Mucosa of stomach (tissue), 1 donor: ENCODE measurements around the gene MX2.

Experiments used
- H3K27me3 ChIP-seq: one replicate; pipeline ENCODE4 v1.7.0; 2013; ENCODE audit warnings: mild to moderate bottlenecking, low read length; ENCODE audit not compliant: control insufficient read depth, insufficient read depth
- H3K36me3 ChIP-seq: one replicate; pipeline ENCODE4 v1.7.0; 2013; ENCODE audit warnings: low read length; ENCODE audit not compliant: control insufficient read depth, insufficient read depth
- H3K4me1 ChIP-seq: one replicate; pipeline ENCODE4 v1.7.0; 2013; ENCODE audit warnings: mild to moderate bottlenecking, low read length; ENCODE audit not compliant: control insufficient read depth, insufficient read depth
- H3K4me3 ChIP-seq: one replicate; pipeline ENCODE4 v1.7.0; 2013; ENCODE audit warnings: low read length
- H3K9ac ChIP-seq: one replicate; pipeline ENCODE4 v1.7.0; 2013; ENCODE audit warnings: mild to moderate bottlenecking, low read length, moderate library complexity
- H3K9me3 ChIP-seq: one replicate; pipeline ENCODE4 v1.7.0; 2013; ENCODE audit warnings: mild to moderate bottlenecking, low read length, moderate library complexity; ENCODE audit not compliant: control insufficient read depth
- donor health status: Pancreatic carcinoma.

MX2 gene

DNA sequence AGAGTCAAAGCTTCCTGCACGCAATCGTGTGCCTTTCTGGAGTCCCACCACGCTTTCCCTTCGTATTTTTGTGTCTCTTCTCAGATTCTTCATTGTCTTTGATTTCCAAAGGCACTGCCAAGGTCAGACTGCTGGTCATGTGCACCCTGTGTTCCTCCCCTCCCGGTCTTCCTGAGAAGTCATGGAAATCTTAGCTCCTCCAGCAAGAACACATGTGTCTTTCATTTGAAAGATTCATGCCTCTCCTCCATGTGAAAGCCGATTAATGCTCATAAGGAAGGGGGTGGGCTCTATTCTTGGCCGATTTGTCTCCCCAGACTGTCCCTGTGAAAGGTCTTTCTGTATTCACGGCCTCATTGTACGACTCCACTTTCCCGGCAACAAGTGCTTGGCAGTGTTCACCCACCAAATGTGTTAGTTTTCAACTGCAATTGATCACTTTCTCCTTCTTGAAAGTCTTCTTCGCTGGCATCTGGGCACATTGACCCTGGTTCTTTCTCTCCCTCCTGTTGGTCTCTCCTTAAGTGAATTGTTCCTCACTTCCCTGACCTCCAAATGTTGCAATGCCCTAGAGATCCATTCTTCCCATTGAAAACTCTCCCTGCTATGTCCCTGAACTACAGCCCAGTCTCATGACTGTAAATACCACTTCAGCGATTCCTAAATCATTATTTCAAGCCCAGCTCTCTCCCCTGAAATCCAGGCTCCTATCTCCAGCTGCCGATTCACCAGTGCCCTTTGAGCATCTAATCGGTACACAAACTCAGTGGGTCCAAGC lies 25.4 kb downstream of the MX2 start:
- Histone ChIP-seq H3K27me3 (no peaks in the 10 kb centered on the region), H3K9me3 (no peaks in the 10 kb centered on the region), H3K36me3 (peaks cover 5% of the 10 kb centered on the region), H3K9ac (no peak overlapping the region), H3K4me3 (no peak overlapping the region), H3K4me1 (no peaks in the 10 kb centered on the region)

DNA sequence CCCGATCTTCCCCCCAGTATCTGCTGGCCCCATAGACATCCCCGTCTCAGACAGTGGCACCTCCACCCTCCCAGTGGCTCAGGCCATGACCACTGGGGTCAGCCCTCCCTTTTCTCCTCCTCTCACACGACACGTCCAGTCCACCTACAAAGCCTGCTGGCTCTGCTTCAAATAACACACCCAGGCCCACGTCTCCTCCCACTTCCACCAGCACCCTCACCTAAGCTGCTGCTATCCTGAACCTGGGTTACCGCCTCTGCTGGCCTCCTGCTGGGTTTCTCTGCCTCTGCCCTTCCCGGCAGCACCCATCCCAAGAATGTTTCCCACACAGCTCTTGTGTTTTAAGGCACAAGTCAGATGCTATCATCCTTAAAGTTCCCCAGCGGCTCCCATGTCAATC lies 26.0 kb downstream of the MX2 start:
- Histone ChIP-seq H3K4me1 (no peaks in the 10 kb centered on the region), H3K36me3 (peaks cover 5% of the 10 kb centered on the region), H3K4me3 (no peak overlapping the region), H3K9me3 (no peaks in the 10 kb centered on the region), H3K9ac (no peak overlapping the region), H3K27me3 (no peaks in the 10 kb centered on the region)

DNA sequence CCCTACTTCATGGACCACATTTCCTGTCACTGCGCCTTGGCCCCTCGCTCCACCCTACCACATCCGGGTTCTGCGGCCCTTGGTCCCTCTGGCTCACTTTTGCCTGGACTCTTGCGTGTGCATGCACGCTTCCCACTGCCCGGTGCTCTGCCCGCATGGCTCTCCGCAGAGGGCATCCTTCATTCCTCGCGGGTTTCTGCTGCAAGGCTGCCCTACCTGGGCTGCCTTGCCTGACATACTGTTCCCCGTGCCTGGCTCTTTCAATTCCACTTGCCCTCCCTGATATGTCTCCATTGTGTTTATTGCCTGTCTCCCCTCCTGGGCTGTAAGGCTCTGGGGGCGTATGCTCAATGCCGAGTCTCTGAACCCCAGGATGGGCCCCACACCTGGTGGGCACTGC lies 26.4 kb downstream of the MX2 start:
- Histone ChIP-seq H3K9ac (no peak overlapping the region), H3K27me3 (no peaks in the 10 kb centered on the region), H3K9me3 (no peaks in the 10 kb centered on the region), H3K36me3 (peaks cover 5% of the 10 kb centered on the region), H3K4me1 (no peaks in the 10 kb centered on the region), H3K4me3 (no peak overlapping the region)

DNA sequence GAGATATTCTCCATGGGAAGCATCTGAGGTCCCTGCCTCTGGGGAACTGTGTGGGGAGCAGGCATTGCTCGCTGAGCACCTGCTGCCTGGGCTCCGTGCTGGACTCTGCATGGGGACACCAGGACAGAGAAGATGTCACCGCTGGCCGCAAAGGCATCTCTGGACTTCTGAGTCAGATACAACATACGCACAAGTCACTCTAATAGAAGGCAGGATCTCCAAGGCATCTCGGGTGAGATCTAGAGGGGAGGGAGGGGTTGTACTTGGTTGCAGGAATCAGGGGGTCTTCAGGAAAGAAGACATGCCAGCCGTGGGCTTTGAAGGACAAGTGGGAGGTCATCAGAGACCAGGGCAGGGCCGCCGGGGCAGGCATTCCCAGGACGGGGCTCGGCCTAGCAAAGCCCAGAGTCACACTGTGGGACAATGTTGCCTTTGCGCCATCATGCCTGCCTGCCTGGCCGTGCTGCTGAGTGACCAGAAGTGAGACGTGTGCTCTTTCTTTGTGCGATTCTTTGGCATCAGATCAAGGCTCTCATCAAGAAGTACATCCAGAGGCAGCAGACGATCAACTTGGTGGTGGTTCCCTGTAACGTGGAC lies 28.3 kb downstream of the MX2 start:
- no peaks in the 10 kb centered on the region for H3K27me3 ChIP-seq
- H3K9ac ChIP-seq = no peak overlapping the region
- H3K4me3 ChIP-seq = no peak overlapping the region
- H3K36me3 ChIP-seq = peaks cover 5% of the 10 kb centered on the region
- no peaks in the 10 kb centered on the region for H3K4me1 ChIP-seq
- no peaks in the 10 kb centered on the region for H3K9me3 ChIP-seq

DNA sequence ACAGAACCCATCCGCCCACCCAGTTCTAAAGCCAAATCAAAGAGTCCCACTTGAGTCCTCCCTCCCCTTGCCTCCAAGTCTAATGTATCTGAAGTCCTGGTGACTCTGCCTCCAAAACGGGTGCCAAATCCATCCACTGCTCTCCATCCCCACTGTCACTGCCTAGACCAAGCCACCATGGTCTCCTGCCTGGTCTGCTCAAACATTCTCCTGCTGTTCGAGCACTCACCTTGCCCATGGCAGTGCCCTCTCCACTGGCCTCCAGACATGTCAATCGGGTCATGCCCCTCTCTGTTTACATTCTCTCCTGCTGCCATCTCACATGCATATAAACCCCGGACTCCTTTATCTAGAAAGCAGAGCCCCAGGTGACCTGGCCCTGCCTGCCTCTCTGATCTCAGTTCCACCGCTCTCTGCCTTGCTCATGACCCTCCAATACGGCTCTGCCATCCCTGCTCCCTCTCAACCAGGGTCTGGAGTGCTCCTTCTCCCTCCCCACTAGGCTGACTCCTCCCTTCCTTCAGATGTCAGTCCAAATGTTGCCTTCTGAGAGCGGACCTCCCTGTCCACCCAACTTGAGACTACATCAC lies 32.1 kb downstream of the MX2 start:
- H3K36me3 ChIP-seq = no peaks in the 10 kb centered on the region
- H3K9ac ChIP-seq = no peak overlapping the region
- peaks cover 20% of the 10 kb centered on the region for H3K4me1 ChIP-seq

DNA sequence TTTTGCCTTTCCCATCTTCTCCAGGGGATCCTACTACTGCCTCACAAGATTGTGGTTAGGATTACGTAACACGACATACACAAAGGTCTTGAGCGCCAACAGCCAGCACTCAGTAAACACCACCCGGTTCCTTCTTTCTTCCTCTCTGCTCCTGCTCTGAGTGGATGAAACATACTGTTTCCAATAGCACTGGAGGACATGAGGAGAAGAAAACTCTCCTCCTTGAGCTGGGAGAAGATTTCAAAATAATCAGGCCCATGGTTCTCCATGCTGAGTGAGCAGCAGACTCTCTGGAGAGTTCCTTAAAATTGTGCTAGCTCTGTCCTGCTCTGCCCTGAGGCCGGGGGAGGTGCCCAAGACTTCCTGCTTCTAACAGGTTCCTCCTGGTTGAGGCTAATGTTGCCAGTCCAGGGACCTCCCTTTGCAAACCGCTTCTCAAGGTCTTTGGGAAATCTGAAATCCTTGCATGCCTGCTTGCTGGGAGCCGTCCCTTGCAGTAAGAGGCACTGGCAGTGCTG lies 34.8 kb downstream of the MX2 start:
- H3K4me3 ChIP-seq = no peak overlapping the region
- H3K36me3 ChIP-seq = no peaks in the 10 kb centered on the region
- peak overlapping the region; percentile 19 for H3K9ac ChIP-seq
- no peaks in the 10 kb centered on the region for H3K27me3 ChIP-seq
- peaks cover 20% of the 10 kb centered on the region for H3K4me1 ChIP-seq
- H3K9me3 ChIP-seq = no peaks in the 10 kb centered on the region

More for the DNA sequence above, 32.1 kb downstream of the MX2 start:
- no peak overlapping the region for H3K4me3 ChIP-seq
- no peaks in the 10 kb centered on the region for H3K27me3 ChIP-seq
- H3K9me3 ChIP-seq = no peaks in the 10 kb centered on the region

DNA sequence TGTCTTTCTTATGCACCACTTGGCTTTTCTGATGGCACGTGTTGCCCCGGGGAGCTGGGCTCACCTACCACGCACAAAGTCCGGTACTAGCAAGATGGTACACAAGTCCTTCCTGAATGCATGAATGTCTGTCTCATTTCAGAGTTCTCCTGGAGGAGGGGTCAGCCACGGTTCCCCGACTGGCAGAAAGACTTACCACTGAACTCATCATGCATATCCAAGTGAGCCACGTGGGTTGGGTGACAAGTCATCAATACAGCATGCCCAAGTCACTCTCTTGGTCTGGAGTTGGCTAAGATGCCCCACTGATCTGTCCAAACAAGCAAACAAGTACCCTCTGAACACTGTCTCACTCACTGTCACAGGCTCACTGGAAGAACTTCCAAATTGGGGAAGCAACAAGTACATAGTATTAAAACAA lies 35.7 kb downstream of the MX2 start:
- H3K36me3 ChIP-seq = peaks cover 4% of the 10 kb centered on the region
- peaks cover 20% of the 10 kb centered on the region for H3K4me1 ChIP-seq
- no peaks in the 10 kb centered on the region for H3K9me3 ChIP-seq
- H3K4me3 ChIP-seq = no peak overlapping the region
- no peaks in the 10 kb centered on the region for H3K27me3 ChIP-seq
- no peak overlapping the region for H3K9ac ChIP-seq

DNA sequence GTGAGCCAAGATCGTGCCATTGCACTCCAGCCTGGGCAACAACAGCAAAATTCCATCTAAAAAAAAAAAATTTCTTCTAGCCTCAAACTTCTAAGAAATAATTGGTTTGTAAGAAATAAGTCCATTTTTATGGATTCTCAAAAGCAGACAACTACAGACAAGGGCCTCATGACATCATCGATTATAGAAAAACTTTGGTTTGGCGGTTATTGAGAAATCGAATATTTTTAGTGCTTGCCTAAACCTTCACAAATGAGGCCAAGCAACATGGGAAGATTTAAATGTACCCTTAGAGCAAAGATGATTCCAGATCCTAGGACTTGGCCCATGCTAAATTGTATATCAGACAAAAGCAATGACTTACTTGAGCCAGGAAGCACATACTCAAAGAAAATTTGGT lies 36.4 kb downstream of the MX2 start:
- H3K27me3 ChIP-seq = no peaks in the 10 kb centered on the region
- H3K4me3 ChIP-seq = no peak overlapping the region
- H3K9me3 ChIP-seq = no peaks in the 10 kb centered on the region
- H3K4me1 ChIP-seq = peaks cover 20% of the 10 kb centered on the region
- no peak overlapping the region for H3K9ac ChIP-seq
- H3K36me3 ChIP-seq = peaks cover 4% of the 10 kb centered on the region

DNA sequence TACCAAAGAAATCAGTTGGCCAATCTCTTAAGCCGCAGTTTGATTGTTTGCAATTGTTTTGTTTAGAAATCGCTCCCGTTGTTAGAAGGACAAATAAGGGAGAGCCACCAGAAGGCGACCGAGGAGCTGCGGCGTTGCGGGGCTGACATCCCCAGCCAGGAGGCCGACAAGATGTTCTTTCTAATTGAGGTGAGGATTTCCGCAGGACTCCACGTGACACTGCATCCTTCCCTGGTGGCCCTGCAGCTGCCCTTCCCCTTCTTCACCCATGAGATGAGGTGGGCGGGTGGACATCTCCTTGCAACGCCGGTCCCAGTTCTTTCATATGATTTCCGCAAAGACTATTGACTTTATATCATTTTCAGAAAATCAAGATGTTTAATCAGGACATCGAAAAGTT lies 37.0 kb downstream of the MX2 start:
- H3K9me3 ChIP-seq = no peaks in the 10 kb centered on the region
- peaks cover 4% of the 10 kb centered on the region for H3K36me3 ChIP-seq
- H3K27me3 ChIP-seq = no peaks in the 10 kb centered on the region
- H3K4me1 ChIP-seq = peaks cover 20% of the 10 kb centered on the region
- H3K4me3 ChIP-seq = no peak overlapping the region
- no peak overlapping the region for H3K9ac ChIP-seq

DNA sequence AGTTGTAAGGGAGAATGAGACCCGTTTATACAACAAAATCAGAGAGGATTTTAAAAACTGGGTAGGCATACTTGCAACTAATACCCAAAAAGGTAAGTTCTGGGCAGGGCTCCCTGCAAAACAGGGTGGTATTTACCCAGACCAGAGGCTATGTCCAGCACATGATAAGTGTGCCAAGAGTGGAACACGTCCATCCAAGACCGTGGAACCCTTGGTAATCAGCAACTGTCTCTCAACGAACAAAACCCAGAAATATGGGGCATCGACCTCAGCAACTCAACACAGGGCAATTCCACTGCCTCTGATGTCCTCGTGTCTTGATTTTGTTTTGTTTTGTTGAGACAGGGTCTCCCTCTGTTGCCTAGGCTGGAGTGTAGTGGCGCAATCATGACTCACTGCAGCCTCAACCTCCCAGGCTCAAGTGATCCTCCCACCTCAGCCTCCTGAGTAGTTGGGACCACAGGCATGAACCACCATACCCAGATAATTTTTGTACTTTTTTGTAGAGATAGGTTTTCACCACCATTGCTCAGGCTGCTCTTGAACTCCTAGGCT lies 37.5 kb downstream of the MX2 start:
- no peak overlapping the region for H3K4me3 ChIP-seq
- no peak overlapping the region for H3K9ac ChIP-seq
- no peaks in the 10 kb centered on the region for H3K27me3 ChIP-seq
- H3K9me3 ChIP-seq = no peaks in the 10 kb centered on the region
- H3K4me1 ChIP-seq = peaks cover 20% of the 10 kb centered on the region
- peaks cover 4% of the 10 kb centered on the region for H3K36me3 ChIP-seq

DNA sequence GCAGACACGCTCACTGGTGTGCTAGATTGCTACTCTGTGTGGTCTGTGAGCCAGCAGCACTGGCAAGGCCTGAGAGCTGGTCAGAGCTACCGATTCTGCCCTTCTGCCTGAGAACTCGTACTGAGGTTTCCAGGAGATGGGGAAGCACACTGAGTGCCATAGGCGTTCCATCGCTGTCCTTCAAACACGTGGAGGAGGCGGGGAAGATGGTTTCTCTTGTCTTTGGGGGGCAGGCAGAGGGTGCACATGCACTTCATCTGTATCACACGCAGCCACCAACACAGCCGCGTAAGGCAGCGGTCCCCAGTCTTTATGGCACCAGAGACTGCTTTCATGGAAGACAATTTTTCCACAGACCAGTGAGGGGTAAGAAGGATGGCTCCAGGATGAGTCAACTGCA lies 40.4 kb downstream of the MX2 start:
- Histone ChIP-seq H3K4me1 (peaks cover 6% of the 10 kb centered on the region), H3K4me3 (no peak overlapping the region), H3K9me3 (no peaks in the 10 kb centered on the region), H3K9ac (no peak overlapping the region), H3K36me3 (peaks cover 4% of the 10 kb centered on the region), H3K27me3 (no peaks in the 10 kb centered on the region)

DNA sequence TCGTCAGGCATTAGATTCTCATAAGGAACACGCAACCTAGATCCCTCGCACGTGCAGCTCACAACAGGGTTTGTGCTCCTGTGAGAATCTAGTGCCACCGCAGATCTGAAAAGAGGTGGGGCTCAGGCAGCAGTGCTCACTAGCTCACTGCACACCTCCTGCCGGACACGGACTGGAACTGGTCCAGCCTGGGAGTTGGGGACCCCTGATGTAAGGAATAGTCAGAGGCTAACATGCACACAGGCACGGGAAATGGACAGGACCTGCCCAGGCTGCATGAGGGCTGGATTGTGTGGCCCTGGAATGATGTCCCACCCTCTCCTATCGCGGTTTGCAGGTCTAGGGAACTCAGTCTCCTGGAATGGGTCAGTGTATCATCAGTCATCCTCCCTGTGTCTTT lies 41.0 kb downstream of the MX2 start:
- Histone ChIP-seq H3K4me3 (no peak overlapping the region), H3K9me3 (no peaks in the 10 kb centered on the region), H3K9ac (no peak overlapping the region), H3K27me3 (no peaks in the 10 kb centered on the region), H3K36me3 (peaks cover 4% of the 10 kb centered on the region), H3K4me1 (peaks cover under 1% of the 10 kb centered on the region)
